Placental epithelial cell (primary cell): ENCODE data around the gene OR1L4. TPM values are rescaled to one million over a fixed set of nuclear protein-coding genes. Genes with fewer than 3 reads are reported as not detected.

Experiments
- total RNA-seq: library from RNA; depleted of rRNA; stranded (reverse); fragments of >200 nt; gene quantifications from 2 replicates; pipeline ENCODE4 v1.2.3, GENCODE V29; 2012

OR1L4 gene, protein sequence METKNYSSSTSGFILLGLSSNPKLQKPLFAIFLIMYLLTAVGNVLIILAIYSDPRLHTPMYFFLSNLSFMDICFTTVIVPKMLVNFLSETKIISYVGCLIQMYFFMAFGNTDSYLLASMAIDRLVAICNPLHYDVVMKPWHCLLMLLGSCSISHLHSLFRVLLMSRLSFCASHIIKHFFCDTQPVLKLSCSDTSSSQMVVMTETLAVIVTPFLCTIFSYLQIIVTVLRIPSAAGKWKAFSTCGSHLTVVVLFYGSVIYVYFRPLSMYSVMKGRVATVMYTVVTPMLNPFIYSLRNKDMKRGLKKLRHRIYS
- not detected in 2 replicates for total RNA-seq

DNA sequence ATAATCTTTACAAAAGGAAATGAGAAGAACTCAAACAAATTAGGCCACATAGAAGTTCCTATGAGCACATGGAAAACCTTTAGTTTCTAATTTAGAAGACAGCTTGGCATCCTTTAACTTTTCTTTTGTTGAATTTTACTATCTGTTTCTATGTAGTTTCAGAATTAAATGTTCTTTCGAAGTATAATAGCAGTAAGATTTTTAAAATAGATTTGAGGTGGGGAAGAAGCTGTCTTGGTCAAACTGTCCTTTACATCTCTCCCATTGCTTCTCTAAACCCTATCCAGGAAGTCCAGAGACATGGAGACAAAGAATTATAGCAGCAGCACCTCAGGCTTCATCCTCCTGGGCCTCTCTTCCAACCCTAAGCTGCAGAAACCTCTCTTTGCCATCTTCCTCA is at the start of gene OR1L4:
TSS of gene OR1L4 (plus strand) at position 301 of the 400 bp plus-strand sequence. CDS start at position 301, 0 bp downstream.

DNA sequence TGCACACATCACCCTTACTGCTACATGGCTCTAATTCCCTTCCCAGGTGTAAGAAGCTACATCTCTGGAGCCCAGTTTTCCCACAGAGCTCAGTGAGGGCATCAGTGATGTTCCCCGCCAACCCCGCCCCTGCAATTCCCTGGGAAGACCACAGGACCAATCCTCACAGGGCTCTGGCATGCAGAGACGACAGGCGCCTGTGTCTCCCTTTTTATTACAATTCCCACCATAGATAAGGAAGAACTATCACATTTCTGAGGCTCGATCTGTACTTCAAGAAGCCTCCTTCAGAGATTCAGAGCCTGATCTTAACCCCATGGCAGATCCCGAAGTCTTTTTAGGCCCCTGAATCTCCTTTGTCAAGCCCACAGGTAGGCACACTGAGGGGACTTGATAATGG is 18.2 kb downstream of the OR1L4 start, which contains the start of gene OR1L6:
TSS of gene OR1L6 (plus strand) at position 301 of the 400 bp plus-strand sequence. CDS start 7,545 bp downstream, outside the sequence.

Other genes starting within 250 kb of the OR1L4 start
- gene OR1J1, start 246.1 kb upstream of the OR1L4 start, total RNA-seq: not detected in 2 replicates
- not detected in 2 replicates for gene OR1J2, start 213.2 kb upstream of the OR1L4 start, total RNA-seq
- gene OR1J4, start 204.8 kb upstream of the OR1L4 start, total RNA-seq: not detected in 2 replicates
- not detected in 2 replicates for gene OR1N1, start 196.7 kb upstream of the OR1L4 start, total RNA-seq
- gene OR1N2, start 170.9 kb upstream of the OR1L4 start, total RNA-seq: not detected in 2 replicates
- 0.11 TPM in 1 of 2 replicates, not detected in the other for gene OR1L8, start 140.6 kb upstream of the OR1L4 start, total RNA-seq
- not detected in 2 replicates for gene OR1Q1, start 109.3 kb upstream of the OR1L4 start, total RNA-seq
- gene OR1B1, start 66.4 kb upstream of the OR1L4 start, total RNA-seq: not detected in 2 replicates
- not detected in 2 replicates for gene OR1L1, start 62.3 kb upstream of the OR1L4 start, total RNA-seq
- gene OR1L3, start 48.9 kb upstream of the OR1L4 start, total RNA-seq: not detected in 2 replicates
- gene OR1L6, start 18.3 kb downstream of the OR1L4 start, total RNA-seq: not detected in 2 replicates
- gene OR5C1, start 64.9 kb downstream of the OR1L4 start, total RNA-seq: not detected in 2 replicates
- not detected in 2 replicates for gene OR1K1, start 76.1 kb downstream of the OR1L4 start, total RNA-seq
- gene PDCL, start 104.6 kb downstream of the OR1L4 start, total RNA-seq: 27.9 and 33.0 TPM in 2 replicates
- gene RC3H2, start 181.4 kb downstream of the OR1L4 start, total RNA-seq: 35.3 and 38.3 TPM in 2 replicates
- 10.6 and 16.2 TPM in 2 replicates for gene ZBTB6, start 189.3 kb downstream of the OR1L4 start, total RNA-seq
- gene ZBTB26, start 207.5 kb downstream of the OR1L4 start, total RNA-seq: 2.5 and 3.5 TPM in 2 replicates
- gene RABGAP1, start 217.0 kb downstream of the OR1L4 start, total RNA-seq: 63.1 and 71.1 TPM in 2 replicates